NCI-H446 treated with DMSO at 0.1 percent for 48 hours (cell line): ENCODE data around the gene ROCK1.
"Not testable (repeated sequence)": the region's sequence is repeated elsewhere in the genome, so short reads cannot be mapped to it uniquely, and the experiment has no call there.

Experiments
- DNase-seq: peaks from one replicate; lab custom pipeline; 2025; lab: John Stamatoyannopoulos, UW

The ROCK1 gene

DNA sequence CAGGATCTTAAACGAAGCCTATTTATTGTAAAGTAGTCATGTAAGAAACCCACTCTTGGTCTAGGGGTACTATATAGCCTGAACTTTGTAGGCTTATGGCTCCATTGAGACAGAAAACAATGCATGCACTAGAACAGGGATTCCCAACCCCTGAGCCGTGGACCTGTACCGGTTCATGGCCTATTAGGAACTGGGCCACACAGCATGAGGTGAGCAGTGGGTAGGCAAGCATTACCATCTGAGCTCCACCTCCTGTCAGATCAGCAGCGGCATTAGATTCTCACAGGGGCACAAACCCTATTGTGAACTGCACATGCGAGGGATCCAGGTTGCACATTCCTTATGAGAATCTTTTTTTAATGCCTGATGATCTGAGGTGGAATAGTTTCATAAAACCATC lies 59.2 kb downstream of the ROCK1 start:
- DNase-seq: no peak

DNA sequence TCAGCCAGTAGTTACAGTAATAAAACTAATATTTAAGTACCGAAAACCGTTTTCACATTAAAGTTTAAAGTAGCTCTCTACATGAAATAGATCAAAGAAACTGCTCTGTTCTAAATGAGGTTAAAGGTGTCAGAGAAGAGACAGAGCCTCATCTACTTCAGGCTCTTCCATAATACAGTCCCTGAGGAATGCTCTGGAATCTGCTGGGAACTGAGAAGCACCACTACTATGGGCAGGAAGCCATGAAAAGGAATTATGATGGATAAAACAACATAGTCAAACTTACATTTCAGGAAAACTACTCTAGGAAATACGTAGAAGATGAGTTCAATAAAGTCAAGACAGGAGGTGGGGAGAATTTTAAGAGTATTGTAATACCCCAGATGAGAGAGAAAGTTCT lies 60.0 kb downstream of the ROCK1 start:
- no peak for DNase-seq

- no peak for DNase-seq
Observed at GRCh38 chr18:21049306-21049705, 62.3 kb downstream of the ROCK1 start.

GRCh38 chr18:21047126-21047525 lies 64.5 kb downstream of the ROCK1 start:
- no peak for DNase-seq

GRCh38 chr18:21040466-21040865 lies 71.1 kb downstream of the ROCK1 start:
- DNase-seq: no peak

GRCh38 chr18:21038201-21038600 lies 73.4 kb downstream of the ROCK1 start:
- DNase-seq: no peak

- no peak for DNase-seq
Observed at GRCh38 chr18:21031845-21032244, 79.8 kb downstream of the ROCK1 start.

GRCh38 chr18:21018257-21018656 lies 93.4 kb downstream of the ROCK1 start:
- DNase-seq: not testable (repeated sequence)

GRCh38 chr18:21012308-21012707 lies 99.3 kb downstream of the ROCK1 start:
- DNase-seq: no peak

DNA sequence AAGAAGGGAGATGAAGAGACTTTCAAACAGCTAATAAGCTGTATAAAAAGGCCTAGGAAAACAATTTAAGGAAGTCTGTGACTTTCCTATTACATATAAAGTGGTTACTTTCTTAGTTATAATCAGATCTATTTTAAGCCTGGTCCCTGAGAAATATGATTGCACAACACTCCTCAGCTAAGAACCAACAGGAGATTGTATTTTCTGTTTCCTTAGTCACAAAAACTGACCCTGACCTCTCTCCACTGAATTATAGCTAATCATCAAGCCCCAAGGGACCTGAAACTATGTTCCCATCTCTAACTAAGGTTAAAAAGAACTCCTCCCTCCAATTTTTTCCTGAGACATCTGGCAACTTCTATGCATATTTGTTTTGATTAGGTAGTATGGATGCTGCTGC lies 106.9 kb downstream of the ROCK1 start:
- DNase-seq: no peak

DNA sequence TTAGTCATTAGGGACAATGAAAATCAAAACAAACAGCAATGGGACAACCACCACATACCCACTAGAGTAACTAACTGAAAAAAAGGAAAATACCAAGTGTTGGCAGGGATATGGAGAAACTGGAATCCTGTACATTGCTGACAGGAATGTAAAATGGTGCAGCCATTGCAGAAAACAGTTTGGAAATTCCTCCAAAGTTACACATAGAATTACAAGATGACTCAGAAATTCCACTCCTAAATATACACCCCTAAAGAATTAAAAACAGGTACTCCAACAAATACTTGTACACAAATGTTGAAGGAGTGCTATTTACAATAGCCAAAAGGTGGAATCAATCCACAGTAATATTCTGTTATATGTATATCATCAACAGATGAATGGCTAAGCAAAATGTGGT lies 110.9 kb downstream of the ROCK1 start:
- DNase-seq: no peak

DNA sequence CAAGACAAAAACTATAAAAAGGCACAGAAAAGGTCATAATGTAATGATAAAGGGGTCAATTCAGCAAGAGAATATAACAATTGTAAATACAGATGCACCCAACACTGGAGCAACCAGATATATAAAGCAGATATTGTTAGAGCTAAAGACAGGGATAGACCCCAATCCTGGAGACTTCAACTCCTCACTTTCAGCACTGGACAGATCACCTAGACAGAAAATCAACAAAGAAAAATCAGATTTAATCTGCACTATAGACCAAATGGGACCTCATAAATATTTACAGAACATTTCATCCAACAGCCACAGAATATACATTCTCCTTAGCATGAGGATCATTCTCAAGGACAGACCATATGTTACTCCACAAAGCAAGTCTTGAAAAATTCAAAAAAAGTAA lies 114.2 kb downstream of the ROCK1 start:
- no peak for DNase-seq

- DNase-seq: no peak
Observed at GRCh38 chr18:20996418-20996817, 115.2 kb downstream of the ROCK1 start.

- no peak for DNase-seq
Observed at GRCh38 chr18:20988726-20989125, 122.9 kb downstream of the ROCK1 start.

DNA sequence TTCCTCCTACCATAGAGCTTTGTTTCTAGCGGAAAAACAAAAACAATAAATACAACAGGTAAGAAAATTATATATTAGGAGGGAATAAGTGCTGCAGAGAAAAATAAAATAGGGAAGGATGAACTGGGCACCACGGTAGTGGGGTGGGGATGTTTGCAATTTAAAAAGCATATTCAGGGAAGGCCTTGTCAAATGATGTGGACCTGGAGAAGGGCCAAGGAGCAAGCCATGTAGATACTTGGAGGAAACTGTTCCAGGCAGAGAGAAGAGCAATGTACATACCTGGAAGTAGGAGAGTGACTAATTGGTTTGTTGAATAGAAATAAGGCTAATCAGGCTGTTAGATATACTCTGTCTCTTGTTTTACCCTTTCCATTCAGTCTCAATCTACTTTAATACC lies 136.5 kb downstream of the ROCK1 start:
- DNase-seq: no peak

- no peak for DNase-seq
Observed at GRCh38 chr18:20971886-20972267, 139.7 kb downstream of the ROCK1 start.

DNA sequence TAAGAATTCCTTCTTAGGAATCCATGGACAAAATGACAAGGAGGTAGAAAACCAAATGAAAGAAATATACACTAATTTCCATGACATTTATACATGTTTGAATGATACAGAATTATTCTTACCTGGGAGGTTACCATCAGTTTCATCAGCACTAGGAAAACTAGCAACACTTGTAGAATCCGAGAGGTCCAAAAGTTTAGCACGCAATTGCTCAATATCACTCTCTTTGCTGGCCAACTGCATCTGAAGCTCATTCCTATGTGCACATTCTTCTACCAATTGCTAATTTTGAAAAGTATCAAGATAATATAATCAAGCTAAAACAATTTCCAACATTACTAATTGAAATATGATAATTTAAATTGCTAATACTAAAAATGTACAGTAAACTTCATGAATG lies 144.8 kb downstream of the ROCK1 start:
- no peak for DNase-seq

DNA sequence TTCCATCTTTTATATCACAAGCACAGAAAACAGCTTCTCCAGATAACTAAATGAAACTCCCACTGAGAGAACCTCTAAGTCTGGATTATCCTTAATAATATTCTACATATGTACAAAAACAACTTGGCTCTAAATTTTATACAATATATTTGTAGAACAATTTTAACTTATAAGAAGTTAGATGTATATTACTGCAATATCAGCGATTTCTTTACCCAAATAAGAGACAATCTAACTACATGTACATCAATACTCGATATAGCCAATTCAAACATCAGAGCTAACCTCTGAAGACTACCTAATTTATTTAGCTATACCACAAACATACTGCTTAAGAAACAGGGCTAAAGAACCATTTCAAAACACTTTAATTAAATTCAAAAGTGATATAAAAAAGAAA lies 148.6 kb downstream of the ROCK1 start:
- DNase-seq: no peak

DNA sequence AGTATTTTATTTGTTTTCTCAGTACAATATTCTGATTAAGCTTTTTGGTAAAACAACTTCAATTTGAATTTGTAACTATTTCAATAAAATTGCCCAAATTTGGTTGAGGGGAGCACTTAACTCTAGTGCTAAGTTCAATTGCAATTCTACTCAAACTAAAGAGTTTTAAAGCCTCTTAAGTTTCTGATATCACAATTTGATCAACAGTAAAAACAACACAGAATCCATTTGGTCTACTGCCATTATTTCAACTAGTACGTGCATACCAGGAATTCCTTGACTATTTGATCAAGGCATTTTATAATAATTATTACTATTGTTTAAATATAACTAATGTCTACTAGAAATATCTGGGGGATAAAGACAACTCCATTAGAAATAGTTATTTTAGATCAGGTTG lies 150.9 kb downstream of the ROCK1 start:
- no peak for DNase-seq

- DNase-seq: not testable (repeated sequence)
Observed at GRCh38 chr18:20950827-20951226, 160.8 kb downstream of the ROCK1 start.
